NOMO-1 treated with DMSO at 0.1 percent for 48 hours (cell line): ENCODE results near the gene HNRNPUL1.
"Not testable (repeated sequence)": the region's sequence is repeated elsewhere in the genome, so short reads cannot be mapped to it uniquely, and the experiment has no call there.

Source experiments
- DNase-seq: peaks from one replicate; lab custom pipeline; 2025; ENCODE audit not compliant: unreplicated experiment; lab: John Stamatoyannopoulos, UW

Gene HNRNPUL1

GRCh38 chr19:41324921-41325639, 60.9 kb downstream of the HNRNPUL1 start:
- DNase-seq: no peak

GRCh38 chr19:41325640-41325946, 61.4 kb downstream of the HNRNPUL1 start:
- no peak for DNase-seq

- no peak for DNase-seq
These were observed 62.0 kb downstream of the HNRNPUL1 start for GRCh38 chr19:41325947-41326706.

DNA sequence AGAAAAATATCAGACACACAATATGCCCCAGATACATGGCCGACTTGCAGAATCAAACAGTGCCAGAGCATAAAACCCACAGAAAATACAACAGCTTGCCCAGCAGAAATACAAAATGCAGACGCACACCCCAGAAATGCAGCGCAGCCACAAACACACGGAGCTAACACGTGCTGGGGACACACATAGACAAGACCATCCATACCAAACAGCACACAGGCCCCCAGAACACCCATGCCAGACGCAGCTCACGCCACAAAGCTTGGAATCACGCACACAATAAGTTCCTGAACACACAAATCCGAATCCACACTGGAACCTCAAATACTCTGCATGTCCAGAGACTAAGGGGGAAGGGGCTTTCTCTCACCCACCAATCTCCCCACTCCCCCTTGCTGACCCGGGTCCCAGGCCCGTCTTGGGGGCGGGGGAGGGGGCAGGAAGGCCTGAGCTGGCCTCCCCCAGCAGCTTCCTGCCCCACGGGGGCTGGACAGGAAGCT, 63.0 kb downstream of the HNRNPUL1 start:
- DNase-seq: no peak

DNA sequence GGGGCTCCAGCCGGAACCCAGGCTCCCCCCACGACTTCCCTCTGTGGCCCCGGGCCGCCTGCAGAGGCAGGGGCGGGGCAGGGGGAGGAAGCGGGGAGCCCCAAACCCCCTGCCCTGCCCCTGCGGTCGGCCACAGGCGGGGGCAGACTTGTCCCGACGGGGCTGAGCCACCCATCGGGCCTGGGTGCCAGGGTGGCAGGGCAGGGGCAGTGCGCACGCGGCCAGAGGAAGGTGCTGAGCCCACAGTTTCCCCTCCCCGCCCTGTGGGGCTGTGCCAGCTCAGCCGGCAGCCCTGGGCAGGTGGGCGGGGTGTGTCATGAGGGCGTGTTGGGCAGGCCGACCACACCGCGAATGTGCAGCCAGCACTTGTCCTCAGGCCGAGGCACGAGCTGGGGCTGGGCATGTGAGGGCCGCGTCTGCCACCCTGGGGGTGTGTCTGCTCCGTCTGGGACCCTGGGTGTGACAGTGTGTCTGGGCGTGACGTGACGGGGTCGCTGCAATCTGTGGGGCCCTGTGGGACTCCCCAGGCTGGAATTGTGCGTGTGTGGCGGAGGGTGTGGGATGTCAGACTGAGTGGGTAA, 63.5 kb downstream of the HNRNPUL1 start:
- DNase-seq: peak; percentile 70

GRCh38 chr19:41328157-41328841, 64.1 kb downstream of the HNRNPUL1 start:
- peak; percentile 70 for DNase-seq

GRCh38 chr19:41328842-41329225, 64.7 kb downstream of the HNRNPUL1 start:
- DNase-seq: peak; percentile 94

GRCh38 chr19:41330481-41330880, 66.3 kb downstream of the HNRNPUL1 start:
- DNase-seq: no peak

GRCh38 chr19:41330946-41331678, 66.9 kb downstream of the HNRNPUL1 start:
- no peak for DNase-seq

DNA sequence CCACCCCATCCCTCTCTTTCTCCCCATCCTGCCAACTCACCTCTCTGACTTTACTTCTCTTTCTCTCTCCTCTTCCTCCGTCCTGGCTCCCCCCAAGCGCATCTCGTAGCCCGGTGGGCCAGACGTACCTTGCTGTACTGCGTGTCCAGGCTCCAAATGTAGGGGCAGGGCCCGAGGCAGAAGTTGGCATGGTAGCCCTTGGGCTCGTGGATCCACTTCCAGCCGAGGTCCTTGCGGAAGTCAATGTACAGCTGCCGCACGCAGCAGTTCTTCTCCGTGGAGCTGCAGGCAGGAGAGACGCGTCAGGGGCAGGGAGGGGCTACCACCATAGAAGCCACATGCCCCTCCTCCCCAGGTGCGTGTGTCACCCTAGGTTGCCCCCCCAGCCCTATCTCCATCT, 67.8 kb downstream of the HNRNPUL1 start:
- no peak for DNase-seq

GRCh38 chr19:41332468-41332867, 68.3 kb downstream of the HNRNPUL1 start:
- no peak for DNase-seq

DNA sequence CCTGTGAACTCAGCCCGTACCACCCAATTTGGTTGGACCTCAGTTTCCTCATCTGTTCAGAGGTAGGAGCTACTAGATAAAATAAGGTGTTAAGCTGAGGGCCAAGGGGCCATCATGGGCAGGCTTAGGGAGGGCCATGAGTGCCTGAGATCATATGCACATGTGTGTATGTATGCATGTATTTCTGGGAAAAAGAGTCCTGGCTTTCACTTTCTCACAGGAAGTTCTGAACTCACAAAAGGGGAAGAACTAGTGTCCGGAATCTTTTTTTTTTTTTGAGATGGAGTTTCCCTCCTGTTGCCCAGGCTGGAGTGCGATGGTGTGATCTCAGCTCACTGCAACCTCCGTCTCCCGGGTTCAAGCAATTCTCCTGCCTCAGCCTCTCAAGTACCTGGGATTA, 70.6 kb downstream of the HNRNPUL1 start:
- DNase-seq: peak; percentile 36

GRCh38 chr19:41335467-41335866, 71.3 kb downstream of the HNRNPUL1 start:
- DNase-seq: no peak

- DNase-seq: no peak
These were observed 75.8 kb downstream of the HNRNPUL1 start for GRCh38 chr19:41339936-41340335.

GRCh38 chr19:41341669-41342490, 77.7 kb downstream of the HNRNPUL1 start:
- DNase-seq: no peak

DNA sequence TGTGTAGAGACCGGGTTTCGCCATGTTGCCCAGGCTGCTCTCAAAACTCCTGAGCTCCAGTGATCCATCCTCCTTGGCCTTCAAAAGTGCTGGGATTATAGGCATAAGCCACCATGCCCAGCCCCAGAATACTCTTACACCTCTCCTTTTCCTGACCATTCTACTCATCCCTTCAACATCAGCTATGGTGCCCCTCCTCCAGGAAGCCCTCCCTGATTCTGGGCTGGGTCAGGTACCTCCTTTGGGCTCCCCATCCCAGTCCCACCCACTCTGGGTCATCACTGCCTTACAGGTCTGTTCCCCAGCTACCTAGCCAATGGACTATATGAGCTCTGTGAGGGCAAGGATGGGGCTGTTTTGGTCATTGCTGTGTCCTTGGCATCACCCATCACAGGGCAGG, 80.0 kb downstream of the HNRNPUL1 start:
- DNase-seq: no peak

- DNase-seq: not testable (repeated sequence)
These were observed 82.7 kb downstream of the HNRNPUL1 start for GRCh38 chr19:41346916-41347315.

DNA sequence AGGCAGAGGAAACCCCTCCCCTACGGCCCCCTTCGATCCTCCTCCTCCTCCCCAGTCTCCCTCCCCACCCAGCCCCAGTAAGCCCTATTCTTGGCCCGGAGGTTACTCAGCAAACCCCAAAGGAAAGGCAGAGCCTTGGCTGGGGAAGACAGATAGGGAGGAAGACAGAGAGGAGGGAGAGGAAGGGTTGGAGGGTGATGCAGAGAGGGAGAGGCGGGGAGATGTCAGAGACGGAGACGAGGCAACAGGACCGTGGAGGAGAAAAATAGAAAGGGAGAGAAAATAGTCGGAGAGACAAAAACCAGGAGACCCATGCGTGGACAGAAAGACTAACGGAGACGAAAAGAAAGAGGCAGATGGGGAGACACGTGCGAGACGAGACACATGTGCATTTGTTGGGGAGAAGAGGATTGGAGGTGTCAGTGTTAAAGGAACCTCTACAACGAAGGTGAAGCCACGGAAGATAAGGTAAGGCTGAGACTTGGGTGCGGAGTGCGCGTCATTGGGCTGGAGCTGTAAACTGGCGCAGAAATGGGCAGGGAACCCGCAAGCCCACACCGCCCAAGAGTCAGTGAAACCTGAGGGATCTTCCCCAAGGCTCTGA, 86.7 kb downstream of the HNRNPUL1 start:
- no peak for DNase-seq

- DNase-seq: peak; percentile 66
These were observed 87.4 kb downstream of the HNRNPUL1 start for GRCh38 chr19:41351339-41352245.
